HG03064 (cell line): ENCODE measurements around the gene GLI1.
"Not testable (repeated sequence)": the region's sequence is repeated elsewhere in the genome, so short reads cannot be mapped to it uniquely, and the experiment has no call there.

Experiments used
- ATAC-seq: cut with Tn5 transposase; IDR thresholded peaks from one replicate; pipeline ENCODE4 v1.9.1; 2021; ENCODE audit warnings: low read depth; ENCODE audit not compliant: unreplicated experiment

Gene GLI1

GRCh38 chr12:57491393-57492280, 32.1 kb downstream of the GLI1 start:
- no peak for ATAC-seq

- ATAC-seq = not testable (repeated sequence)
Measured at GRCh38 chr12:57495051-57495701, 35.6 kb downstream of the GLI1 start.

- ATAC-seq = no peak
Measured at GRCh38 chr12:57496822-57497221, 37.2 kb downstream of the GLI1 start.

GRCh38 chr12:57497223-57498131, 37.9 kb downstream of the GLI1 start:
- no peak for ATAC-seq

- ATAC-seq = no peak
Measured at GRCh38 chr12:57498132-57498502, 38.5 kb downstream of the GLI1 start.

- no peak for ATAC-seq
Measured at GRCh38 chr12:57498571-57498970, 39.0 kb downstream of the GLI1 start.

- ATAC-seq = no peak
Measured at GRCh38 chr12:57500213-57500612, 40.6 kb downstream of the GLI1 start.

GRCh38 chr12:57502311-57502969, 42.9 kb downstream of the GLI1 start:
- ATAC-seq = not testable (repeated sequence)

GRCh38 chr12:57506541-57506940, 47.0 kb downstream of the GLI1 start:
- ATAC-seq = not testable (repeated sequence)

DNA sequence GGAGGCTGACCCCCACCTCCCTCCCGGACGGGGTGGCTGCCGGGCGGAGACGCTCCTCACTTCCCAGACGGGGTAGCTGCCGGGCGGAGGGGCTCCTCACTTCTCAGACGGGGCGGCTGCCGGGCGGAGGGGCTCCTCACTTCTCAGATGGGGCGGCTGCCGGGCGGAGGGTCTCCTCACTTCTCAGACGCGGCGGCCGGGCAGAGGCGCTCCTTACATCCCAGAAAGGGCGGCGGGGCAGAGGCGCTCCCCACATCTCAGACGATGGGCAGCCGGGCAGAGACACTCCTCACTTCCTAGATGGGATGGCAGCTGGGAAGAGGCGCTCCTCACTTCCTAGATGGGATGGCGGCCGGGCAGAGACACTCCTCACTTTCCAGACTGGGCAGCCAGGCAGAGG, 48.2 kb downstream of the GLI1 start:
- not testable (repeated sequence) for ATAC-seq

DNA sequence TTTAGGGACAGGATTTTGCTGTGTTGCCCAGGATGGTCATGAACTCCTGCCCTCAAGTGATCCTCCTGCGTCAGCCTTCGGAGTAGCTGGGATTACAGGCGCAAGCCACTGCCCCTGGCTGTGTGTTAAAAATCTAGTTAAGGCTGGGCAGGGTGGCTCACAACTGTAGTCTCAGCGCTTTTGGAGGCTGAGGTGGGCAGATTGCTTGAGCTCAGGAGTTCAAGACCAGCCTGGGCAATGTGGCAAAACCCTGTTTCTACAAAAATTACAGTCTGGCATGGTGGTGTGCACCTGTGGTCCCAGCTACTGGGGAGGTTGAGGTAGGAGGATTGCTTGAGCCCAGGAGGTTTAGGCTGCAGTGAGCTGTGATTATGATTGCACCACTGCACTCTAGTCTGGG, 51.6 kb downstream of the GLI1 start:
- no peak for ATAC-seq

DNA sequence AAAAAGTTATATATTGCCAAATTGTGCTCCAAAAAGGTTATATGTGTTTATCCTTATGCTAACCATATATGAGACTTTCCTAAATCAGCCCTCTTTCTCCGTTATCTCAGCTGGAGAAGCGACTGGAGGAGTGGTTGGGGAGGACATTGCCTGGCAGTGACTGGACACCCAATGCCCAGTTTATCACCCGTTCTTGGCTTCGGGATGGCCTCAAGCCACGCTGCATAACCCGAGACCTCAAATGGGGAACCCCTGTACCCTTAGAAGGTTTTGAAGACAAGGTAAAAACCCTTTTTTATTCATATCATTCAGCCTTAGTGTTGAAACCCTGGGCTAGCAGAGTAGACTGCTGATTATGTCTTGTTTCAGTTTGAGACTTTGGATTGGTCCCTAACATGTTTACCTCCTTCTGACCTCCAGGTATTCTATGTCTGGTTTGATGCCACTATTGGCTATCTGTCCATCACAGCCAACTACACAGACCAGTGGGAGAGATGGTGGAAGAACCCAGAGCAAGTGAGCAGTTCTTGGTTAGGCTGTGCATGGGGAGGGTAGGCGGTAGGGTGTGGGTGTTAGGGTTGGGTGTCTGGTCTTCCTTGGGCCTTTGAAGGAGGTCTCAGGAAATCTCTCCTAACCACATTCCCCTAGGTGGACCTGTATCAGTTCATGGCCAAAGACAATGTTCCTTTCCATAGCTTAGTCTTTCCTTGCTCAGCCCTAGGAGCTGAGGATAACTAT, 52.2 kb downstream of the GLI1 start:
- no peak for ATAC-seq

- no peak for ATAC-seq
Measured at GRCh38 chr12:57512665-57513064, 53.1 kb downstream of the GLI1 start.

DNA sequence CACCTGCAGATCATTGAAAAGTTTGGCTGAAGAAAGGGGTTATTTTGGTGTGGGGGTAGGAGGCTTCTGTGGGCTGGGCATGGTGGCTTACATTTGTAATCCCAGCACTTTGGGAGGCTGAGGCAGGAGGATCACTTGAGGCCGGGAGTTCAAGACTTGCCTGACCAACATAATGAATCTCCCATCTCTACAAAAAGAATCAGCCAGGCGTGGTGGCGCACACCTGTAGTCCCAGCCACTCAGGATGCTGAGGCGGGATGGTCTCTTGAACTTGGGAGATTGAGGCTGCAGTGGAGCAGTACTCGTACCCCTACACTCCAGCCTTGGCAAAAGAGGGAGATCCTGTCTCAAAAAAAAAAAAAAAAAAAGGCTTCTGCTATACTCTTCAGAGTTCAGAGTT, 53.7 kb downstream of the GLI1 start:
- ATAC-seq = no peak

GRCh38 chr12:57513677-57514076, 54.1 kb downstream of the GLI1 start:
- not testable (repeated sequence) for ATAC-seq

GRCh38 chr12:57514246-57514645, 54.7 kb downstream of the GLI1 start:
- not testable (repeated sequence) for ATAC-seq

GRCh38 chr12:57514720-57515407, 55.3 kb downstream of the GLI1 start:
- ATAC-seq = no peak

- ATAC-seq = no peak
Measured at GRCh38 chr12:57515408-57515933, 55.9 kb downstream of the GLI1 start.
